K562 (cell line): ENCODE measurements around the gene GHRL. TPM values are rescaled to one million over a fixed set of nuclear protein-coding genes. Genes with fewer than 3 reads are reported as not detected.

Experiments used
- ATAC-seq: fragments of 200-7000 bp; cut with Tn5 transposase; 3 replicates; pipeline ENCODE4 v1.9.1; 2020; ENCODE audit warnings: moderate library complexity
- BruUV-seq: library from RNA; stranded (reverse); fragments of 400-500 nt; replicated peaks from 2 replicates; lab custom pipeline; 2021; lab: Mats Ljungman, UMichigan
- CTCF ChIA-PET: fragments of 300-600 bp; formaldehyde crosslinking; extraction: SDS; loops from one replicate; lab custom pipeline; 2021; ENCODE audit warnings: low intra/inter-chr PET ratio; lab: Yijun Ruan, JAX
- POLR2A ChIA-PET: fragments of 300-600, 350-650 bp; sonication (Branson Sonifier 250); formaldehyde crosslinking; extraction: SDS; loops from one replicate; lab custom pipeline; 2021; ENCODE audit warnings: antibody characterized with exemption, inconsistent platforms; lab: Yijun Ruan, JAX
- DNase-seq, 4 experiments: peaks; one replicate each; pipeline versions ENCODE4 v3.0.0 to v3.0.0-alpha.2; 2011 to 2018; ENCODE audit warnings: low spot score in 3 of 4, mixed read lengths in 3 of 4; ENCODE audit errors: extremely low read depth in 1 of 4
- FAIRE-seq: peaks from 2 replicates; lab custom pipeline; 2011; peaks lifted over from hg19 to GRCh38; lab: Jason Lieb, UNC
- H2AFZ ChIP-seq: 2 replicates; pipeline ENCODE4 v1.6.0; 2011; ENCODE audit warnings: low read depth, low read length, control low read depth, inconsistent platforms
- H3K27ac ChIP-seq: fragments of 200-600 bp; 3 replicates; pipeline ENCODE4 v1.8.0; 2011; ENCODE audit warnings: low read depth, mild to moderate bottlenecking, control low read depth, inconsistent platforms, low read length, moderate library complexity, mixed read lengths; ENCODE audit errors: extremely low read depth
- H3K27me3 ChIP-seq, 2 experiments: fragments of 300-600 bp in 1 of 2; 2 replicates in 1 of 2; 3 replicates in 1 of 2; pipeline versions ENCODE4 v1.6.0 to v1.8.0; 2011; ENCODE audit warnings: inconsistent platforms in 2 of 2, low read length in 2 of 2, mild to moderate bottlenecking in 1 of 2, mixed read lengths in 1 of 2, moderate library complexity in 1 of 2; ENCODE audit not compliant: control insufficient read depth in 2 of 2, insufficient read depth in 2 of 2
- H3K36me3 ChIP-seq: fragments of 300-600 bp; 3 replicates; pipeline ENCODE4 v1.8.0; 2011; ENCODE audit warnings: mild to moderate bottlenecking, low read length, inconsistent platforms; ENCODE audit not compliant: control insufficient read depth, insufficient read depth
- H3K4me1 ChIP-seq, 2 experiments: fragments of 200-600 bp in 1 of 2; replicated peaks in 1 of 2; 2 replicates in 1 of 2; 3 replicates in 1 of 2; pipeline versions ENCODE4 v1.5.1 to v1.8.0; 2011; ENCODE audit warnings: inconsistent platforms in 2 of 2, low read length in 2 of 2, mild to moderate bottlenecking in 1 of 2, mixed read lengths in 1 of 2, moderate library complexity in 1 of 2; ENCODE audit not compliant: control insufficient read depth in 2 of 2, insufficient read depth in 2 of 2
- H3K4me2 ChIP-seq: 2 replicates; pipeline ENCODE4 v1.6.1; 2011; ENCODE audit warnings: low read length, control low read depth, inconsistent platforms, mixed read lengths; ENCODE audit not compliant: insufficient read depth
- H3K4me3 ChIP-seq: fragments of 200-600 bp; sonication (generic), shearing (Covaris generic); 2 replicates; pipeline ENCODE4 v1.5.1; 2016; ENCODE audit warnings: control low read depth, inconsistent platforms
- H3K79me2 ChIP-seq: fragments of 200-600 bp; 3 replicates; pipeline ENCODE4 v1.8.0; 2011; ENCODE audit warnings: low read length, inconsistent platforms; ENCODE audit not compliant: control insufficient read depth, insufficient read depth
- H3K9ac ChIP-seq, 2 experiments: 2 replicates each; pipeline versions ENCODE4 v1.6.0 to v1.6.1; 2011; ENCODE audit warnings: low read depth in 2 of 2, low read length in 2 of 2, control low read depth in 1 of 2, inconsistent platforms in 1 of 2, mild to moderate bottlenecking in 1 of 2, mixed read lengths in 1 of 2; ENCODE audit not compliant: insufficient read depth in 1 of 2
- H3K9me1 ChIP-seq: one replicate; pipeline ENCODE4 v1.6.0; 2011; ENCODE audit warnings: inconsistent platforms, mild to moderate bottlenecking, low read length, moderate library complexity; ENCODE audit not compliant: control insufficient read depth, insufficient read depth
- H3K9me3 ChIP-seq: replicated peaks from 2 replicates; pipeline ENCODE4 v1.5.1; 2011; ENCODE audit warnings: low read depth, low read length, inconsistent platforms; ENCODE audit not compliant: control insufficient read depth, insufficient read depth
- H4K20me1 ChIP-seq: replicated peaks from 2 replicates; pipeline ENCODE4 v1.6.1; 2011; ENCODE audit warnings: low read length, inconsistent platforms, mixed read lengths; ENCODE audit not compliant: control insufficient read depth, insufficient read depth
- ATF3 ChIP-seq, 2 experiments: fragments of 450-650 bp in 1 of 2; sonication (generic) in 1 of 2; formaldehyde crosslinking in 1 of 2; IDR thresholded peaks in 1 of 2; conservative IDR thresholded peaks in 1 of 2; 2 replicates each; pipeline versions ENCODE4 v1.6.1 to v1.8.1; 2016 to 2023; ENCODE audit warnings: mild to moderate bottlenecking in 2 of 2, moderate library complexity in 2 of 2, inconsistent platforms in 1 of 2, missing genetic modification reagents in 1 of 2
- FOSL1 ChIP-seq: fragments of 200-800 bp; sonication (Bioruptor generic); conservative IDR thresholded peaks from 2 replicates; pipeline ENCODE4 v1.6.1; 2016; ENCODE audit warnings: missing genetic modification characterization, missing compliant biosample characterization
- KDM1A ChIP-seq, 2 experiments: fragments of 450-650 bp; IDR thresholded peaks; 2 replicates each; pipeline ENCODE4 v1.6.1; 2016; ENCODE audit warnings: mild to moderate bottlenecking in 2 of 2
- MAFK ChIP-seq: IDR thresholded peaks from 2 replicates; pipeline ENCODE4 v1.6.1; 2011; ENCODE audit warnings: low read length, improper control_type of control experiment
- MEIS2 ChIP-seq: fragments of 450-650 bp; IDR thresholded peaks from 2 replicates; pipeline ENCODE4 v1.6.1; 2014; ENCODE audit warnings: mild to moderate bottlenecking; ENCODE audit not compliant: partially characterized antibody
- MTA3 ChIP-seq: fragments of 450-650 bp; formaldehyde crosslinking; IDR thresholded peaks from 2 replicates; pipeline ENCODE4 v1.6.1; 2017; ENCODE audit warnings: mild to moderate bottlenecking, borderline replicate concordance
- RBM25 ChIP-seq: fragments of 200-400 bp; formaldehyde crosslinking; IDR thresholded peaks from 2 replicates; pipeline ENCODE4 v1.6.1; 2018; ENCODE audit warnings: low read length, low read depth, moderate library complexity; ENCODE audit not compliant: severe bottlenecking
- TARDBP ChIP-seq: fragments of 450-650 bp; IDR thresholded peaks from 2 replicates; pipeline ENCODE4 v1.6.1; 2016
- XRCC4 ChIP-seq: IDR thresholded peaks from one replicate; pipeline ENCODE4 v1.6.1; 2011; ENCODE audit not compliant: insufficient read depth, insufficient read length; ENCODE audit errors: extremely low read depth
- ZFP30 ChIP-seq: fragments of 250-450 bp; sonication (Bioruptor Pico); IDR thresholded peaks from 2 replicates; pipeline ENCODE4 v1.8.0; 2022; ENCODE audit warnings: moderate library complexity, mild to moderate bottlenecking, inconsistent platforms, borderline replicate concordance
- ZHX1 ChIP-seq: fragments of 150-350 bp; conservative IDR thresholded peaks from 2 replicates; pipeline ENCODE4 v1.6.1; 2014; ENCODE audit warnings: low read length
- ZNF354B ChIP-seq: fragments of 250-450 bp; sonication (Bioruptor Pico); IDR thresholded peaks from 2 replicates; pipeline ENCODE4 v1.4.0; 2020
- ZSCAN32 ChIP-seq: fragments of 450-650 bp; formaldehyde crosslinking; IDR thresholded peaks from 2 replicates; pipeline ENCODE4 v1.4.0; 2020; ENCODE audit warnings: mild to moderate bottlenecking, moderate library complexity
- WGBS: fragments of 100-300 bp; shearing (Covaris generic); methylation state at CpG from one replicate; pipeline ENCODE4 v1.1.6; 2016; ENCODE audit warnings: low coverage, mixed read lengths; ENCODE audit not compliant: insufficient coverage; ENCODE audit errors: missing lambda C conversion rate; 5-methylcytosine and 5-hydroxymethylcytosine counted together
- in situ Hi-C: fragments of 300-500 bp; cut with MboI; formaldehyde crosslinking; loops from 4 replicates; pipeline ENCODE4 v1.15.0; 2018; ENCODE audit warnings: inconsistent platforms, mixed read lengths
- intact Hi-C: fragments of 100-400 bp; cut with micrococcal nuclease; formaldehyde crosslinking; loops from 2 replicates; pipeline ENCODE4 v1.14.2; 2022
- polyA plus RNA-seq, 8 experiments: library from polyadenylated mRNA; depleted of rRNA in 4 of 8; stranded (reverse) in 5 of 8; unstranded in 3 of 8; fragments of >200 nt; fragmentation: Nextera tagmentation in 2 of 8; fragmentation: Illumina TruSeq in 1 of 8; extraction: Ambion mirVana in 2 of 8; extraction: Trizol in 1 of 8; gene quantifications; 2 replicates each; pipeline versions ENCODE4 v1.2.1 to v1.2.3, GENCODE V29; 2011 to 2014; ENCODE audit warnings: inconsistent platforms in 1 of 8, missing spikeins in 1 of 8
- total RNA-seq, 7 experiments: library from RNA; depleted of rRNA in 6 of 7; stranded (reverse); fragments of >200 nt in 6 of 7; fragmentation: Illumina TruSeq in 2 of 7; extraction: Trizol in 2 of 7; gene quantifications; 2 replicates each; pipeline versions ENCODE4 v1.2.1 to v1.2.3, GENCODE V29; 2011 to 2021; ENCODE audit warnings: low replicate concordance in 1 of 7

Gene GHRL
- total and polyA plus RNA-seq, 9 of the 15 experiments (the other 6 are each of a cell fraction or from before 2014, with no cell fraction given) = 0.08 to 0.29 (median 0.15) TPM; not detected in 5

GRCh38 chr3:10251006-10251405, 41.7 kb downstream of the GHRL start:
- Histone ChIP-seq H3K9me3 (peaks cover 8% of the 10 kb centered on the region), H2AFZ (no peak overlapping the region), H3K9me1 (no peaks in the 10 kb centered on the region), H4K20me1 (peaks cover 7% of the 10 kb centered on the region; the same call in 1 of the 2 replicates), H3K79me2 (peaks cover 68% of the 10 kb centered on the region), H3K9ac (no peak overlapping the region), H3K27me3 (no peaks in the 10 kb centered on the region), H3K4me2 (no peak overlapping the region), H3K27ac (no peak overlapping the region), H3K36me3 (peaks cover 52% of the 10 kb centered on the region), H3K4me3 (no peak overlapping the region), H3K4me1 (peaks cover 10 to 21% of the 10 kb centered on the region in 2 experiments; a peak in 4 of 5 replicates)
- ATAC-seq (no peak), FAIRE-seq (no peak), DNase-seq (no peak)
- TF ChIP-seq RBM25 = no peak
- TF ChIP-seq ZSCAN32 (CRISPR knock-in tag) = no peak
- TF ChIP-seq TARDBP = no peak
- no peak for TF ChIP-seq ZFP30 (CRISPR knock-in tag)
- CTCF ChIA-PET = no interaction called here
- POLR2A ChIA-PET = interaction anchor here (0.6 to 1.4 kb wide), 2 partner anchors 11 to 73 kb away, joined by 3 read pairs; no protein-coding TSS in a partner anchor
- in situ Hi-C loops = no loop called here
- WGBS = 93% methylated on average over 3 of the region's 3 CpGs
- intact Hi-C loops = no loop called here
- no TSS peak for BruUV-seq

GRCh38 chr3:10249833-10250232, 42.9 kb downstream of the GHRL start:
- ChIA-PET POLR2A (interaction anchor here (0.8 to 1.9 kb wide), 4 partner anchors 10 to 98 kb away, joined by 3 to 10 read pairs (median 6); no protein-coding TSS in a partner anchor), CTCF (no interaction called here)
- DNase-seq = no peak
- intact Hi-C loops (loop anchor here (2.0 kb wide), 1 partner anchor 71 kb away; the partner anchor contains the start of gene SEC13), in situ Hi-C loops (no loop called here)
- WGBS = 8% methylated on average over 3 of the region's 3 CpGs
- BruUV-seq = no TSS peak
- Histone ChIP-seq H3K9me1 (no peaks in the 10 kb centered on the region), H3K4me3 (peak overlapping the region; percentile 81), H3K27ac (no peak overlapping the region), H3K79me2 (peaks cover 58% of the 10 kb centered on the region), H3K27me3 (no peaks in the 10 kb centered on the region), H3K9me3 (peaks cover 13% of the 10 kb centered on the region), H2AFZ (no peak overlapping the region), H3K36me3 (peaks cover 40% of the 10 kb centered on the region), H4K20me1 (peaks cover 7% of the 10 kb centered on the region; the same call in 1 of the 2 replicates), H3K4me2 (peak overlapping the region; percentile 98), H3K4me1 (peaks cover 10 to 21% of the 10 kb centered on the region in 2 experiments; a peak in 4 of 5 replicates), H3K9ac (peak overlapping the region; percentile 93 to 98)
- FAIRE-seq = no peak
- no peak for ATAC-seq
- peak; percentile 2 for TF ChIP-seq MEIS2
- TF ChIP-seq MTA3 = no peak
- no peak for TF ChIP-seq ATF3 (IDR thresholded peaks at IDR 0.05)
- TF ChIP-seq ATF3 (CRISPR knock-in tag; conservative IDR thresholded peaks at IDR 0.05) = peak; percentile 43; the same call in 1 of the 2 replicates
- no peak for TF ChIP-seq ZHX1
- no peak for TF ChIP-seq XRCC4
- no peak for TF ChIP-seq FOSL1
- no peak for TF ChIP-seq ZNF354B (CRISPR knock-in tag)
- TF ChIP-seq MAFK = 0 out of 2 replicates have a peak, but pooled peaks have one; percentile 0
- peak; percentile 31 to 41; a peak in 1 of 4 replicates for TF ChIP-seq KDM1A (IDR thresholded peaks at IDR 0.05)
